GM19328 (cell line): ENCODE measurements around the gene PLXNA2.

Source experiments
- ATAC-seq: cut with Tn5 transposase; IDR thresholded peaks from one replicate; pipeline ENCODE4 v1.9.1; 2021; ENCODE audit warnings: mild to moderate bottlenecking, moderate library complexity; ENCODE audit not compliant: unreplicated experiment

The PLXNA2 gene

GRCh38 chr1:208078752-208079151 lies 165.4 kb downstream of the PLXNA2 start:
- no peak for ATAC-seq

GRCh38 chr1:208077232-208078075 lies 166.7 kb downstream of the PLXNA2 start:
- no peak for ATAC-seq

- no peak for ATAC-seq
These were observed 169.8 kb downstream of the PLXNA2 start for GRCh38 chr1:208074353-208074752.

GRCh38 chr1:208071435-208072031 lies 172.7 kb downstream of the PLXNA2 start:
- no peak for ATAC-seq

GRCh38 chr1:208069908-208070307 lies 174.3 kb downstream of the PLXNA2 start:
- ATAC-seq: no peak

- ATAC-seq: no peak
These were observed 174.9 kb downstream of the PLXNA2 start for GRCh38 chr1:208069317-208069716.

GRCh38 chr1:208068908-208069307 lies 175.3 kb downstream of the PLXNA2 start:
- ATAC-seq: no peak

- no peak for ATAC-seq
These were observed 175.8 kb downstream of the PLXNA2 start for GRCh38 chr1:208068407-208068806.

- no peak for ATAC-seq
These were observed 177.6 kb downstream of the PLXNA2 start for GRCh38 chr1:208066583-208066982.

- no peak for ATAC-seq
These were observed 178.3 kb downstream of the PLXNA2 start for GRCh38 chr1:208065862-208066261.

- no peak for ATAC-seq
These were observed 182.6 kb downstream of the PLXNA2 start for GRCh38 chr1:208061632-208062031.

- no peak for ATAC-seq
These were observed 183.1 kb downstream of the PLXNA2 start for GRCh38 chr1:208061118-208061517.

- ATAC-seq: no peak
These were observed 183.8 kb downstream of the PLXNA2 start for GRCh38 chr1:208060215-208060869.

GRCh38 chr1:208059409-208060001 lies 184.7 kb downstream of the PLXNA2 start:
- no peak for ATAC-seq

GRCh38 chr1:208058756-208059155 lies 185.4 kb downstream of the PLXNA2 start:
- no peak for ATAC-seq

GRCh38 chr1:208058267-208058666 lies 185.9 kb downstream of the PLXNA2 start:
- ATAC-seq: no peak

GRCh38 chr1:208057056-208057455 lies 187.1 kb downstream of the PLXNA2 start:
- ATAC-seq: no peak

- ATAC-seq: no peak
These were observed 188.6 kb downstream of the PLXNA2 start for GRCh38 chr1:208055535-208055934.

GRCh38 chr1:208054911-208055379 lies 189.2 kb downstream of the PLXNA2 start:
- ATAC-seq: no peak

- no peak for ATAC-seq
These were observed 189.7 kb downstream of the PLXNA2 start for GRCh38 chr1:208054485-208054884.

GRCh38 chr1:208053661-208054060 lies 190.5 kb downstream of the PLXNA2 start:
- no peak for ATAC-seq
